ENCODE measurements around the gene HMG20A.

GRCh38 chr15:77426377-77426776, 5.7 kb downstream of the HMG20A start:
- TF ChIP-seq CTCF (conservative IDR thresholded peaks at IDR 0.05; ENCODE audit: low read depth in 2 of 2) (no peak), EZH2 (IDR thresholded peaks at IDR 0.05; ENCODE audit: low read depth, unreplicated experiment) (no peak), POLR2AphosphoS5 (IDR thresholded peaks at IDR 0.05; ENCODE audit: low read depth) (no peak), ETS1 (IDR thresholded peaks at IDR 0.05) (no peak)

Measured in GM23338 (cell line).